Hematopoietic multipotent progenitor cell treated with erythropoietin and hydrocortisone succinate and interleukin-3 and kit ligand, for 17 days (in vitro differentiated cells): ENCODE measurements around the gene SLC5A10.
"Not testable (repeated sequence)": the region's sequence is repeated elsewhere in the genome, so short reads cannot be mapped to it uniquely, and the experiment has no call there.

Source experiments
- DNase-seq: peaks from one replicate; pipeline ENCODE4 v3.0.0-alpha.2; 2015; ENCODE audit warnings: low spot score

The SLC5A10 gene

GRCh38 chr17:19043032-19043431 is 91.1 kb downstream of the SLC5A10 start:
- not testable (repeated sequence) for DNase-seq

GRCh38 chr17:19044643-19045042 is 92.7 kb downstream of the SLC5A10 start:
- not testable (repeated sequence) for DNase-seq

GRCh38 chr17:19046782-19047375 is 94.9 kb downstream of the SLC5A10 start, which contains the start of gene GRAP:
Gene GRAP, minus strand, starts transcription at chr17:19046957. Its CDS starts 31 bp downstream, at chr17:19046926.
- not testable (repeated sequence) for DNase-seq

- DNase-seq, result not testable (repeated sequence)
Observed at GRCh38 chr17:19047510-19047909, 95.5 kb downstream of the SLC5A10 start.

- DNase-seq, result not testable (repeated sequence)
Observed at GRCh38 chr17:19048826-19049225, 96.9 kb downstream of the SLC5A10 start.

GRCh38 chr17:19055447-19055846 is 103.5 kb downstream of the SLC5A10 start:
- not testable (repeated sequence) for DNase-seq

- not testable (repeated sequence) for DNase-seq
Observed at GRCh38 chr17:19062009-19062717, 110.2 kb downstream of the SLC5A10 start.

- not testable (repeated sequence) for DNase-seq
Observed at GRCh38 chr17:19062718-19063325, 110.9 kb downstream of the SLC5A10 start.

GRCh38 chr17:19063326-19063956 is 111.5 kb downstream of the SLC5A10 start:
- DNase-seq, result not testable (repeated sequence)

GRCh38 chr17:19064378-19064777 is 112.4 kb downstream of the SLC5A10 start:
- DNase-seq, result peak; percentile 1

- DNase-seq, result not testable (repeated sequence)
Observed at GRCh38 chr17:19070318-19071168, 118.6 kb downstream of the SLC5A10 start.
